NCI-H82 treated with DMSO at 0.1 percent for 48 hours (cell line): Measurements from ENCODE around the gene KLF3.

Experiments
- DNase-seq: peaks from one replicate; lab custom pipeline; 2025; ENCODE audit not compliant: unreplicated experiment; lab: John Stamatoyannopoulos, UW

The KLF3 gene

GRCh38 chr4:38735870-38736269 is 71.9 kb downstream of the KLF3 start:
- DNase-seq: no peak

- DNase-seq: no peak
Observed at GRCh38 chr4:38738940-38739803, 75.2 kb downstream of the KLF3 start.

- no peak for DNase-seq
Observed at GRCh38 chr4:38740303-38740702, 76.3 kb downstream of the KLF3 start.

GRCh38 chr4:38743866-38744265 is 79.9 kb downstream of the KLF3 start:
- DNase-seq: no peak

- DNase-seq: no peak
Observed at GRCh38 chr4:38745881-38746280, 81.9 kb downstream of the KLF3 start.

- DNase-seq: no peak
Observed at GRCh38 chr4:38747629-38748028, 83.6 kb downstream of the KLF3 start.

- no peak for DNase-seq
Observed at GRCh38 chr4:38749336-38749735, 85.3 kb downstream of the KLF3 start.
